ENCODE results near the gene TARBP1. TPM values are rescaled to one million over a fixed set of nuclear protein-coding genes. Genes with fewer than 3 reads are reported as not detected.

Gene TARBP1
- total and polyA plus RNA-seq, 2 of the 13 experiments (the other 11 are each of a cell fraction or from before 2014, with no cell fraction given): 37.7 to 67.0 TPM

- POLR2A ChIA-PET: no interaction called here
- Histone ChIP-seq H3K27ac (ENCODE audit: extremely low read length, insufficient read depth, low read length) (no peak overlapping the region), H3K79me2 (ENCODE audit: insufficient read depth, low read length) (no peaks in the 10 kb centered on the region), H3K4me2 (ENCODE audit: low read depth, low read length) (no peak overlapping the region), H3K27me3 (ENCODE audit: control insufficient read depth in 1 of 2, insufficient read depth in 2 of 2, low read length in 2 of 2) (no peaks in the 10 kb centered on the region; a peak in 1 of 5 replicates), H3K36me3 (replicated peaks in 1 of 2; ENCODE audit: control insufficient read depth in 1 of 2, insufficient read depth in 2 of 2, low read length in 2 of 2) (peaks cover 6 to 38% of the 10 kb centered on the region in 2 experiments), H4K20me1 (ENCODE audit: insufficient read depth, low read length) (no peaks in the 10 kb centered on the region; the same call in 1 of the 2 replicates), H3K4me1 (ENCODE audit: insufficient read depth, low read length) (no peaks in the 10 kb centered on the region), H2AFZ (ENCODE audit: low read length) (no peak overlapping the region), H3K9me3 (ENCODE audit: low read length) (no peaks in the 10 kb centered on the region), H3K9ac (ENCODE audit: insufficient read depth, low read depth, low read length) (no peak overlapping the region), H3K4me3 (replicated peaks in 1 of 3; ENCODE audit: insufficient read depth in 1 of 3, low read depth in 2 of 3, low read length in 3 of 3) (no peak overlapping the region)
- no TSS peak for BruUV-seq (replicated peaks)
- no peak for ATAC-seq
- intact Hi-C loops (cut with micrococcal nuclease; ENCODE audit: unreplicated experiment) (no loop called here), in situ Hi-C loops (cut with HindIII; ENCODE audit: extremely low pct_ligation_motif_present, low pct_unique_long_range_greater_than_20kb) (no loop called here)
- peak; percentile 39 for FAIRE-seq
- 93% methylated on average over 5 of the region's 5 CpGs for WGBS (ENCODE audit: low lambda C conversion rate)
- no peak for TF ChIP-seq JUND (CRISPR knock-in tag; IDR thresholded peaks at IDR 0.05)
- TF ChIP-seq, protein P1, sequence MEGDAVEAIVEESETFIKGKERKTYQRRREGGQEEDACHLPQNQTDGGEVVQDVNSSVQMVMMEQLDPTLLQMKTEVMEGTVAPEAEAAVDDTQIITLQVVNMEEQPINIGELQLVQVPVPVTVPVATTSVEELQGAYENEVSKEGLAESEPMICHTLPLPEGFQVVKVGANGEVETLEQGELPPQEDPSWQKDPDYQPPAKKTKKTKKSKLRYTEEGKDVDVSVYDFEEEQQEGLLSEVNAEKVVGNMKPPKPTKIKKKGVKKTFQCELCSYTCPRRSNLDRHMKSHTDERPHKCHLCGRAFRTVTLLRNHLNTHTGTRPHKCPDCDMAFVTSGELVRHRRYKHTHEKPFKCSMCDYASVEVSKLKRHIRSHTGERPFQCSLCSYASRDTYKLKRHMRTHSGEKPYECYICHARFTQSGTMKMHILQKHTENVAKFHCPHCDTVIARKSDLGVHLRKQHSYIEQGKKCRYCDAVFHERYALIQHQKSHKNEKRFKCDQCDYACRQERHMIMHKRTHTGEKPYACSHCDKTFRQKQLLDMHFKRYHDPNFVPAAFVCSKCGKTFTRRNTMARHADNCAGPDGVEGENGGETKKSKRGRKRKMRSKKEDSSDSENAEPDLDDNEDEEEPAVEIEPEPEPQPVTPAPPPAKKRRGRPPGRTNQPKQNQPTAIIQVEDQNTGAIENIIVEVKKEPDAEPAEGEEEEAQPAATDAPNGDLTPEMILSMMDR (CRISPR knock-in tag; IDR thresholded peaks at IDR 0.05): peak; percentile 26
- peak; percentile 21; the same call in 1 of the 2 replicates for TF ChIP-seq SMC3 (IDR thresholded peaks at IDR 0.05; ENCODE audit: low read length)
- TF ChIP-seq PRDM15 (CRISPR knock-in tag; IDR thresholded peaks at IDR 0.05): no peak
- TF ChIP-seq STAG1 (CRISPR knock-in tag; IDR thresholded peaks at IDR 0.05): peak; percentile 60
- DNase-seq (ENCODE audit: low spot score): no peak
- CTCF ChIA-PET (ENCODE audit: low intra/inter-chr PET ratio, low total read pairs): no interaction called here
Observed at GRCh38 chr1:234409328-234409727, 69.7 kb downstream of the TARBP1 start.
